GM12878 (cell line): ENCODE measurements around the gene TWF1. TPM values are rescaled to one million over a fixed set of nuclear protein-coding genes. Genes with fewer than 3 reads are reported as not detected.
A peak's percentile ranks its signal among the peaks of the same experiment; 100 is the strongest.

Experiments
- BACH1 ChIP-seq: fragments of 450-650 bp; IDR thresholded peaks from 2 replicates; pipeline ENCODE4 v1.6.1; 2017; ENCODE audit warnings: mild to moderate bottlenecking, borderline replicate concordance
- HDGF ChIP-seq: fragments of 450-650 bp; IDR thresholded peaks from 2 replicates; pipeline ENCODE4 v1.6.1; 2016; ENCODE audit warnings: antibody characterized with exemption
- IKZF2 ChIP-seq, 2 experiments: fragments of 450-650 bp; IDR thresholded peaks; 2 replicates each; pipeline ENCODE4 v1.6.1; 2017; ENCODE audit warnings: mild to moderate bottlenecking in 2 of 2, moderate library complexity in 2 of 2
- IRF4 ChIP-seq: IDR thresholded peaks from 2 replicates; pipeline ENCODE4 v1.6.1; 2011; ENCODE audit warnings: low read depth, low read length
- LARP7 ChIP-seq: fragments of 450-650 bp; IDR thresholded peaks from 2 replicates; pipeline ENCODE4 v1.6.1; 2017; ENCODE audit warnings: mild to moderate bottlenecking
- NBN ChIP-seq: fragments of 450-650 bp; IDR thresholded peaks from 2 replicates; pipeline ENCODE4 v1.6.1; 2016
- NFYA ChIP-seq: IDR thresholded peaks from 2 replicates; pipeline ENCODE4 v1.6.1; 2011; ENCODE audit warnings: low read depth, mild to moderate bottlenecking, low read length, improper control_type of control experiment, borderline replicate concordance
- NR2C2 ChIP-seq: IDR thresholded peaks from 2 replicates; pipeline ENCODE4 v1.6.1; 2011; ENCODE audit warnings: borderline replicate concordance, low read depth; ENCODE audit not compliant: control insufficient read depth, insufficient read length
- NR2F1 ChIP-seq: fragments of 450-650 bp; conservative IDR thresholded peaks from 2 replicates; pipeline ENCODE4 v1.6.1; 2017; ENCODE audit warnings: mild to moderate bottlenecking
- POU2F2 ChIP-seq: IDR thresholded peaks from 3 replicates; pipeline ENCODE4 v1.6.1; 2011; ENCODE audit warnings: low read depth, mild to moderate bottlenecking, low read length, borderline replicate concordance
- RCOR1 ChIP-seq: conservative IDR thresholded peaks from 2 replicates; pipeline ENCODE4 v1.6.1; 2012; ENCODE audit warnings: low read depth, low read length, improper control_type of control experiment
- RELA ChIP-seq: fragments of 450-650 bp; IDR thresholded peaks from 2 replicates; pipeline ENCODE4 v1.8.0; 2014; ENCODE audit warnings: borderline replicate concordance; ENCODE audit not compliant: partially characterized antibody
- SMAD5 ChIP-seq: IDR thresholded peaks from 2 replicates; pipeline ENCODE4 v1.6.1; 2016; ENCODE audit warnings: antibody characterized with exemption, low read depth
- SP1 ChIP-seq: IDR thresholded peaks from one replicate; pipeline ENCODE4 v1.6.1; 2011; ENCODE audit warnings: low read depth, low read length
- TARDBP ChIP-seq: IDR thresholded peaks from 2 replicates; pipeline ENCODE4 v1.6.1; 2016; ENCODE audit warnings: borderline replicate concordance
- TCF7 ChIP-seq: IDR thresholded peaks from 2 replicates; pipeline ENCODE4 v1.6.1; 2014; ENCODE audit warnings: antibody characterized with exemption, borderline replicate concordance
- polyA plus RNA-seq, 11 experiments: library from polyadenylated mRNA; depleted of rRNA in 4 of 11; unstranded in 6 of 11; stranded (reverse) in 5 of 11; fragments of >200 nt; fragmentation: Nextera tagmentation in 4 of 11; fragmentation: Illumina TruSeq in 1 of 11; extraction: Ambion mirVana in 4 of 11; extraction: Trizol in 1 of 11; gene quantifications; 1 replicate in 1 of 11; 2 replicates in 10 of 11; pipeline versions ENCODE4 v1.2.1 to v1.2.3, GENCODE V29; 2011 to 2016; ENCODE audit warnings: inconsistent platforms in 2 of 11, missing spikeins in 2 of 11, low read depth in 1 of 11
- total RNA-seq, 4 experiments: library from RNA; depleted of rRNA in 3 of 4; stranded (reverse); fragments of >200 nt in 3 of 4; fragmentation: Illumina TruSeq in 1 of 4; extraction: Trizol in 1 of 4; gene quantifications; 2 replicates each; pipeline versions ENCODE4 v1.2.1 to v1.2.3, GENCODE V29; 2013 to 2021
- TF ChIP-seq, protein P1 (sequence below): fragments of 450-650 bp; IDR thresholded peaks from 2 replicates; pipeline ENCODE4 v1.6.1; 2017; ENCODE audit warnings: low read depth, mild to moderate bottlenecking, moderate library complexity
- TF ChIP-seq, protein P2 (sequence below): IDR thresholded peaks from 2 replicates; pipeline ENCODE4 v1.6.1; 2012; ENCODE audit warnings: improper control_type of control experiment, low read depth, low read length; ENCODE audit not compliant: insufficient replicate concordance
- TF ChIP-seq, protein P3 (sequence below): fragments of 450-650 bp; IDR thresholded peaks from 2 replicates; pipeline ENCODE4 v1.6.1; 2016; ENCODE audit warnings: mild to moderate bottlenecking, moderate library complexity, borderline replicate concordance

Gene TWF1
- total and polyA plus RNA-seq, 10 of the 15 experiments (the other 5 are each of a cell fraction or from before 2014, with no cell fraction given): 8.7 to 23.5 (median 18.4) TPM

DNA sequence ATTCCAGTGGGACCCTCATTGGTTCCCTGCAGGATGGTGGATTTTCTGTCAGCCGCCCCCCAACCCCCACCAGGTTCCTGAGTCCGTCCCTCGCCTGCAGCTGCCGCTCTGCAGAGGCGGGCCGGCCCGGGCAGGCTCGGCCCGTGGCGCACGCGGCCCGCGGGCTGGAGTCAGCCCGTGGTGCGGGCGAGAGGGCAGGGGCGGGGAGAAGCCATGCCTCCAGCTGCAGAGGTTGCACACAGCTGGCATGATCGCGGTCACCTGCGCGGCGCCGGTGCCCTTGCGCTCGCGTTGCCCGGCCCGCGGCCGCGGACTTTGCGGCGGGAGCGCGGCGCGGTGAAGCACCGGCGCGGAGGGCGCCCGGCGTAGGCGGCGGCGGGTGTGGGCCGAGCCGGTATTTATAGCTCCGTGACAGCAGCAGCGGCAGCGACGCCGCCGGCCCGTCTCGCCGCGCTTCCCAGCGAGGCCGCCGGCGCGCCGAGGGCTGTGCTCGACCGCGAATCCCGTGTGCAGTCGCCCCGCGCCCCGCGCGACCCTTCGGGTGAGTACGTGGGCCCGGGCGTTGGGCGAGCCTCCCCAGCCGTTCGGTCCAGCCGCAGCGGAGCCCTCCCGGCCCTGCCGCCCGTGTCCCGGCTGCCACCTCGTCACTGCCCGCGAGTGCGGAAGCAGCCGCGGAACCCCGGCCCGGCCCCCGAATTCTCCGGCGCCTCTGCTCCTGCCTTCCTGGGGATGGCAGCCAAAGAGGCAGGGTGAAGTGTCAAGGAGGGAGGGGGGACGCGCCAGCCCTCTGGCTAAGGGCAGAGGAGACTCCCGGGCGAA is 29.7 kb upstream of the TWF1 start, which contains the start of gene TMEM117 (continued):
- TF ChIP-seq, protein P1, sequence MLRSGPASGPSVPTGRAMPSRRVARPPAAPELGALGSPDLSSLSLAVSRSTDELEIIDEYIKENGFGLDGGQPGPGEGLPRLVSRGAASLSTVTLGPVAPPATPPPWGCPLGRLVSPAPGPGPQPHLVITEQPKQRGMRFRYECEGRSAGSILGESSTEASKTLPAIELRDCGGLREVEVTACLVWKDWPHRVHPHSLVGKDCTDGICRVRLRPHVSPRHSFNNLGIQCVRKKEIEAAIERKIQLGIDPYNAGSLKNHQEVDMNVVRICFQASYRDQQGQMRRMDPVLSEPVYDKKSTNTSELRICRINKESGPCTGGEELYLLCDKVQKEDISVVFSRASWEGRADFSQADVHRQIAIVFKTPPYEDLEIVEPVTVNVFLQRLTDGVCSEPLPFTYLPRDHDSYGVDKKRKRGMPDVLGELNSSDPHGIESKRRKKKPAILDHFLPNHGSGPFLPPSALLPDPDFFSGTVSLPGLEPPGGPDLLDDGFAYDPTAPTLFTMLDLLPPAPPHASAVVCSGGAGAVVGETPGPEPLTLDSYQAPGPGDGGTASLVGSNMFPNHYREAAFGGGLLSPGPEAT: no peak
- no peak for TF ChIP-seq HDGF
- TF ChIP-seq TCF7: no peak
- TF ChIP-seq TARDBP: no peak
- TF ChIP-seq BACH1: peak; percentile 87; the same call in 1 of the 2 replicates
- no peak for TF ChIP-seq IKZF2 (IDR thresholded peaks at IDR 0.05)
- TF ChIP-seq RELA: no peak
- TF ChIP-seq, protein P2, sequence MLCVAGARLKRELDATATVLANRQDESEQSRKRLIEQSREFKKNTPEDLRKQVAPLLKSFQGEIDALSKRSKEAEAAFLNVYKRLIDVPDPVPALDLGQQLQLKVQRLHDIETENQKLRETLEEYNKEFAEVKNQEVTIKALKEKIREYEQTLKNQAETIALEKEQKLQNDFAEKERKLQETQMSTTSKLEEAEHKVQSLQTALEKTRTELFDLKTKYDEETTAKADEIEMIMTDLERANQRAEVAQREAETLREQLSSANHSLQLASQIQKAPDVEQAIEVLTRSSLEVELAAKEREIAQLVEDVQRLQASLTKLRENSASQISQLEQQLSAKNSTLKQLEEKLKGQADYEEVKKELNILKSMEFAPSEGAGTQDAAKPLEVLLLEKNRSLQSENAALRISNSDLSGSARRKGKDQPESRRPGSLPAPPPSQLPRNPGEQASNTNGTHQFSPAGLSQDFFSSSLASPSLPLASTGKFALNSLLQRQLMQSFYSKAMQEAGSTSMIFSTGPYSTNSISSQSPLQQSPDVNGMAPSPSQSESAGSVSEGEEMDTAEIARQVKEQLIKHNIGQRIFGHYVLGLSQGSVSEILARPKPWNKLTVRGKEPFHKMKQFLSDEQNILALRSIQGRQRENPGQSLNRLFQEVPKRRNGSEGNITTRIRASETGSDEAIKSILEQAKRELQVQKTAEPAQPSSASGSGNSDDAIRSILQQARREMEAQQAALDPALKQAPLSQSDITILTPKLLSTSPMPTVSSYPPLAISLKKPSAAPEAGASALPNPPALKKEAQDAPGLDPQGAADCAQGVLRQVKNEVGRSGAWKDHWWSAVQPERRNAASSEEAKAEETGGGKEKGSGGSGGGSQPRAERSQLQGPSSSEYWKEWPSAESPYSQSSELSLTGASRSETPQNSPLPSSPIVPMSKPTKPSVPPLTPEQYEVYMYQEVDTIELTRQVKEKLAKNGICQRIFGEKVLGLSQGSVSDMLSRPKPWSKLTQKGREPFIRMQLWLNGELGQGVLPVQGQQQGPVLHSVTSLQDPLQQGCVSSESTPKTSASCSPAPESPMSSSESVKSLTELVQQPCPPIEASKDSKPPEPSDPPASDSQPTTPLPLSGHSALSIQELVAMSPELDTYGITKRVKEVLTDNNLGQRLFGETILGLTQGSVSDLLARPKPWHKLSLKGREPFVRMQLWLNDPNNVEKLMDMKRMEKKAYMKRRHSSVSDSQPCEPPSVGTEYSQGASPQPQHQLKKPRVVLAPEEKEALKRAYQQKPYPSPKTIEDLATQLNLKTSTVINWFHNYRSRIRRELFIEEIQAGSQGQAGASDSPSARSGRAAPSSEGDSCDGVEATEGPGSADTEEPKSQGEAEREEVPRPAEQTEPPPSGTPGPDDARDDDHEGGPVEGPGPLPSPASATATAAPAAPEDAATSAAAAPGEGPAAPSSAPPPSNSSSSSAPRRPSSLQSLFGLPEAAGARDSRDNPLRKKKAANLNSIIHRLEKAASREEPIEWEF: no peak
- TF ChIP-seq, protein P3, sequence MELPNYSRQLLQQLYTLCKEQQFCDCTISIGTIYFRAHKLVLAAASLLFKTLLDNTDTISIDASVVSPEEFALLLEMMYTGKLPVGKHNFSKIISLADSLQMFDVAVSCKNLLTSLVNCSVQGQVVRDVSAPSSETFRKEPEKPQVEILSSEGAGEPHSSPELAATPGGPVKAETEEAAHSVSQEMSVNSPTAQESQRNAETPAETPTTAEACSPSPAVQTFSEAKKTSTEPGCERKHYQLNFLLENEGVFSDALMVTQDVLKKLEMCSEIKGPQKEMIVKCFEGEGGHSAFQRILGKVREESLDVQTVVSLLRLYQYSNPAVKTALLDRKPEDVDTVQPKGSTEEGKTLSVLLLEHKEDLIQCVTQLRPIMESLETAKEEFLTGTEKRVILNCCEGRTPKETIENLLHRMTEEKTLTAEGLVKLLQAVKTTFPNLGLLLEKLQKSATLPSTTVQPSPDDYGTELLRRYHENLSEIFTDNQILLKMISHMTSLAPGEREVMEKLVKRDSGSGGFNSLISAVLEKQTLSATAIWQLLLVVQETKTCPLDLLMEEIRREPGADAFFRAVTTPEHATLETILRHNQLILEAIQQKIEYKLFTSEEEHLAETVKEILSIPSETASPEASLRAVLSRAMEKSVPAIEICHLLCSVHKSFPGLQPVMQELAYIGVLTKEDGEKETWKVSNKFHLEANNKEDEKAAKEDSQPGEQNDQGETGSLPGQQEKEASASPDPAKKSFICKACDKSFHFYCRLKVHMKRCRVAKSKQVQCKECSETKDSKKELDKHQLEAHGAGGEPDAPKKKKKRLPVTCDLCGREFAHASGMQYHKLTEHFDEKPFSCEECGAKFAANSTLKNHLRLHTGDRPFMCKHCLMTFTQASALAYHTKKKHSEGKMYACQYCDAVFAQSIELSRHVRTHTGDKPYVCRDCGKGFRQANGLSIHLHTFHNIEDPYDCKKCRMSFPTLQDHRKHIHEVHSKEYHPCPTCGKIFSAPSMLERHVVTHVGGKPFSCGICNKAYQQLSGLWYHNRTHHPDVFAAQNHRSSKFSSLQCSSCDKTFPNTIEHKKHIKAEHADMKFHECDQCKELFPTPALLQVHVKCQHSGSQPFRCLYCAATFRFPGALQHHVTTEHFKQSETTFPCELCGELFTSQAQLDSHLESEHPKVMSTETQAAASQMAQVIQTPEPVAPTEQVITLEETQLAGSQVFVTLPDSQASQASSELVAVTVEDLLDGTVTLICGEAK: no peak
- TF ChIP-seq LARP7: peak; percentile 93
- TF ChIP-seq SMAD5: no peak
- 0 out of 3 replicates have a peak, but pooled peaks have one; percentile 7 for TF ChIP-seq POU2F2
- no peak for TF ChIP-seq IRF4
- TF ChIP-seq RCOR1: no peak
- no peak for TF ChIP-seq NFYA
- no peak for TF ChIP-seq SP1
- peak; percentile 79 for TF ChIP-seq NR2F1
- no peak for TF ChIP-seq NR2C2
- TF ChIP-seq NBN: no peak
